HepG2 (cell line): ENCODE measurements around the gene RNF6. TPM values are rescaled to one million over a fixed set of nuclear protein-coding genes. Genes with fewer than 3 reads are reported as not detected.
A peak's percentile ranks its signal among the peaks of the same experiment; 100 is the strongest.

Source experiments
- GATAD2A ChIP-seq: IDR thresholded peaks from 2 replicates; pipeline ENCODE4 v1.6.1; 2016
- GLI4 ChIP-seq: sonication (generic); formaldehyde crosslinking; IDR thresholded peaks from 2 replicates; pipeline ENCODE4 v1.5.1; 2020; ENCODE audit warnings: missing genetic modification reagents, mild to moderate bottlenecking, moderate library complexity, borderline replicate concordance
- ISX ChIP-seq: sonication (generic); formaldehyde crosslinking; conservative IDR thresholded peaks from 2 replicates; pipeline ENCODE4 v1.5.0; 2020; ENCODE audit warnings: missing genetic modification reagents
- KDM6A ChIP-seq: IDR thresholded peaks from 2 replicates; pipeline ENCODE4 v1.6.1; 2016; ENCODE audit warnings: low read depth
- NCOA5 ChIP-seq: sonication (generic); formaldehyde crosslinking; IDR thresholded peaks from 2 replicates; pipeline ENCODE4 v1.4.0; 2020; ENCODE audit warnings: missing genetic modification reagents
- RFX3 ChIP-seq: IDR thresholded peaks from 2 replicates; pipeline ENCODE4 v1.6.1; 2016; ENCODE audit warnings: missing biosample characterization, missing genetic modification reagents
- TCF7 ChIP-seq: sonication (generic); IDR thresholded peaks from 2 replicates; pipeline ENCODE4 v1.6.1; 2016; ENCODE audit warnings: antibody characterized with exemption, low read depth
- TRIM22 ChIP-seq: fragments of 450-650 bp; IDR thresholded peaks from 2 replicates; pipeline ENCODE4 v1.6.1; 2017
- ZFP1 ChIP-seq: IDR thresholded peaks from 2 replicates; pipeline ENCODE4 v1.6.1; 2016
- ZNF33B ChIP-seq: sonication (generic); formaldehyde crosslinking; IDR thresholded peaks from 2 replicates; pipeline ENCODE4 v1.5.1; 2020; ENCODE audit warnings: mild to moderate bottlenecking, missing genetic modification reagents
- polyA plus RNA-seq, 8 experiments: library from polyadenylated mRNA; depleted of rRNA in 3 of 8; stranded (reverse) in 7 of 8; unstranded in 1 of 8; fragments of >200 nt; fragmentation: Illumina TruSeq in 4 of 8; extraction: Trizol in 4 of 8; gene quantifications; 2 replicates each; pipeline versions ENCODE4 v1.2.1 to v1.2.3, GENCODE V29; 2011 to 2016; ENCODE audit warnings: low read depth in 4 of 8, missing spikeins in 1 of 8, mixed read lengths in 1 of 8; ENCODE audit not compliant: insufficient read depth in 1 of 8
- total RNA-seq, 5 experiments: library from RNA; depleted of rRNA; stranded (reverse); fragments of >200 nt; fragmentation: Illumina TruSeq; extraction: Trizol; gene quantifications; 2 replicates each; pipeline ENCODE4 v1.2.3, GENCODE V29; 2016; ENCODE audit warnings: low read depth in 1 of 5
- TF ChIP-seq, protein P1 (sequence below): sonication (generic); formaldehyde crosslinking; conservative IDR thresholded peaks from 2 replicates; pipeline ENCODE4 v1.4.0; 2020; ENCODE audit warnings: missing genetic modification reagents
- TF ChIP-seq, protein P2 (sequence below): sonication (generic); formaldehyde crosslinking; IDR thresholded peaks from 2 replicates; pipeline ENCODE4 v1.4.0; 2020; ENCODE audit warnings: missing genetic modification reagents, borderline replicate concordance
- TF ChIP-seq, protein P3 (sequence below): sonication (generic); formaldehyde crosslinking; IDR thresholded peaks from 2 replicates; pipeline ENCODE4 v1.9.0; 2021; ENCODE audit warnings: missing genetic modification reagents, borderline replicate concordance
- TF ChIP-seq, protein P4 (sequence below): IDR thresholded peaks from 2 replicates; pipeline ENCODE4 v1.6.1; 2016; ENCODE audit warnings: missing biosample characterization, missing genetic modification reagents, low read depth
- TF ChIP-seq, protein P5 (sequence below): sonication (generic); formaldehyde crosslinking; IDR thresholded peaks from 2 replicates; pipeline ENCODE4 v1.4.0; 2020; ENCODE audit warnings: missing genetic modification reagents

RNF6 gene
- total and polyA plus RNA-seq, 2 of the 13 experiments (the other 11 are each of a cell fraction or from before 2014, with no cell fraction given) = 14.6 to 36.8 TPM

GRCh38 chr13:26253787-26254582, 31.9 kb upstream of the RNF6 start, which contains the start of gene CDK8 (continued):
- TF ChIP-seq, protein P1, sequence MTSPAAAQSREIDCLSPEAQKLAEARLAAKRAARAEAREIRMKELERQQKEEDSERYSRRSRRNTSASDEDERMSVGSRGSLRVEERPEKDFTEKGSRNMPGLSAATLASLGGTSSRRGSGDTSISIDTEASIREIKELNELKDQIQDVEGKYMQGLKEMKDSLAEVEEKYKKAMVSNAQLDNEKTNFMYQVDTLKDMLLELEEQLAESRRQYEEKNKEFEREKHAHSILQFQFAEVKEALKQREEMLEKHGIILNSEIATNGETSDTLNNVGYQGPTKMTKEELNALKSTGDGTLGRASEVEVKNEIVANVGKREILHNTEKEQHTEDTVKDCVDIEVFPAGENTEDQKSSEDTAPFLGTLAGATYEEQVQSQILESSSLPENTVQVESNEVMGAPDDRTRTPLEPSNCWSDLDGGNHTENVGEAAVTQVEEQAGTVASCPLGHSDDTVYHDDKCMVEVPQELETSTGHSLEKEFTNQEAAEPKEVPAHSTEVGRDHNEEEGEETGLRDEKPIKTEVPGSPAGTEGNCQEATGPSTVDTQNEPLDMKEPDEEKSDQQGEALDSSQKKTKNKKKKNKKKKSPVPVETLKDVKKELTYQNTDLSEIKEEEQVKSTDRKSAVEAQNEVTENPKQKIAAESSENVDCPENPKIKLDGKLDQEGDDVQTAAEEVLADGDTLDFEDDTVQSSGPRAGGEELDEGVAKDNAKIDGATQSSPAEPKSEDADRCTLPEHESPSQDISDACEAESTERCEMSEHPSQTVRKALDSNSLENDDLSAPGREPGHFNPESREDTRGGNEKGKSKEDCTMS (CRISPR knock-in tag) = no peak
- TF ChIP-seq ISX (no peak; the same call in 1 of the 2 replicates), NCOA5 (CRISPR knock-in tag) (no peak), GATAD2A (CRISPR knock-in tag) (no peak; the same call in 1 of the 2 replicates), RFX3 (CRISPR knock-in tag) (no peak), TRIM22 (no peak), KDM6A (CRISPR knock-in tag) (no peak), TCF7 (no peak), GLI4 (CRISPR knock-in tag) (no peak), ZNF33B (CRISPR knock-in tag) (no peak), ZFP1 (CRISPR knock-in tag) (no peak)
- TF ChIP-seq, protein P2, sequence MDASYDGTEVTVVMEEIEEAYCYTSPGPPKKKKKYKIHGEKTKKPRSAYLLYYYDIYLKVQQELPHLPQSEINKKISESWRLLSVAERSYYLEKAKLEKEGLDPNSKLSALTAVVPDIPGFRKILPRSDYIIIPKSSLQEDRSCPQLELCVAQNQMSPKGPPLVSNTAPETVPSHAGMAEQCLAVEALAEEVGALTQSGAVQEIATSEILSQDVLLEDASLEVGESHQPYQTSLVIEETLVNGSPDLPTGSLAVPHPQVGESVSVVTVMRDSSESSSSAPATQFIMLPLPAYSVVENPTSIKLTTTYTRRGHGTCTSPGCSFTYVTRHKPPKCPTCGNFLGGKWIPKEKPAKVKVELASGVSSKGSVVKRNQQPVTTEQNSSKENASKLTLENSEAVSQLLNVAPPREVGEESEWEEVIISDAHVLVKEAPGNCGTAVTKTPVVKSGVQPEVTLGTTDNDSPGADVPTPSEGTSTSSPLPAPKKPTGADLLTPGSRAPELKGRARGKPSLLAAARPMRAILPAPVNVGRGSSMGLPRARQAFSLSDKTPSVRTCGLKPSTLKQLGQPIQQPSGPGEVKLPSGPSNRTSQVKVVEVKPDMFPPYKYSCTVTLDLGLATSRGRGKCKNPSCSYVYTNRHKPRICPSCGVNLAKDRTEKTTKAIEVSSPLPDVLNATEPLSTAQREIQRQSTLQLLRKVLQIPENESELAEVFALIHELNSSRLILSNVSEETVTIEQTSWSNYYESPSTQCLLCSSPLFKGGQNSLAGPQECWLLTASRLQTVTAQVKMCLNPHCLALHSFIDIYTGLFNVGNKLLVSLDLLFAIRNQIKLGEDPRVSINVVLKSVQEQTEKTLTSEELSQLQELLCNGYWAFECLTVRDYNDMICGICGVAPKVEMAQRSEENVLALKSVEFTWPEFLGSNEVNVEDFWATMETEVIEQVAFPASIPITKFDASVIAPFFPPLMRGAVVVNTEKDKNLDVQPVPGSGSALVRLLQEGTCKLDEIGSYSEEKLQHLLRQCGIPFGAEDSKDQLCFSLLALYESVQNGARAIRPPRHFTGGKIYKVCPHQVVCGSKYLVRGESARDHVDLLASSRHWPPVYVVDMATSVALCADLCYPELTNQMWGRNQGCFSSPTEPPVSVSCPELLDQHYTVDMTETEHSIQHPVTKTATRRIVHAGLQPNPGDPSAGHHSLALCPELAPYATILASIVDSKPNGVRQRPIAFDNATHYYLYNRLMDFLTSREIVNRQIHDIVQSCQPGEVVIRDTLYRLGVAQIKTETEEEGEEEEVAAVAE = peak; percentile 30; the same call in 1 of the 2 replicates
- TF ChIP-seq, protein P3, sequence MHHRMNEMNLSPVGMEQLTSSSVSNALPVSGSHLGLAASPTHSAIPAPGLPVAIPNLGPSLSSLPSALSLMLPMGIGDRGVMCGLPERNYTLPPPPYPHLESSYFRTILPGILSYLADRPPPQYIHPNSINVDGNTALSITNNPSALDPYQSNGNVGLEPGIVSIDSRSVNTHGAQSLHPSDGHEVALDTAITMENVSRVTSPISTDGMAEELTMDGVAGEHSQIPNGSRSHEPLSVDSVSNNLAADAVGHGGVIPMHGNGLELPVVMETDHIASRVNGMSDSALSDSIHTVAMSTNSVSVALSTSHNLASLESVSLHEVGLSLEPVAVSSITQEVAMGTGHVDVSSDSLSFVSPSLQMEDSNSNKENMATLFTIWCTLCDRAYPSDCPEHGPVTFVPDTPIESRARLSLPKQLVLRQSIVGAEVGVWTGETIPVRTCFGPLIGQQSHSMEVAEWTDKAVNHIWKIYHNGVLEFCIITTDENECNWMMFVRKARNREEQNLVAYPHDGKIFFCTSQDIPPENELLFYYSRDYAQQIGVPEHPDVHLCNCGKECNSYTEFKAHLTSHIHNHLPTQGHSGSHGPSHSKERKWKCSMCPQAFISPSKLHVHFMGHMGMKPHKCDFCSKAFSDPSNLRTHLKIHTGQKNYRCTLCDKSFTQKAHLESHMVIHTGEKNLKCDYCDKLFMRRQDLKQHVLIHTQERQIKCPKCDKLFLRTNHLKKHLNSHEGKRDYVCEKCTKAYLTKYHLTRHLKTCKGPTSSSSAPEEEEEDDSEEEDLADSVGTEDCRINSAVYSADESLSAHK = no peak
- TF ChIP-seq, protein P4, sequence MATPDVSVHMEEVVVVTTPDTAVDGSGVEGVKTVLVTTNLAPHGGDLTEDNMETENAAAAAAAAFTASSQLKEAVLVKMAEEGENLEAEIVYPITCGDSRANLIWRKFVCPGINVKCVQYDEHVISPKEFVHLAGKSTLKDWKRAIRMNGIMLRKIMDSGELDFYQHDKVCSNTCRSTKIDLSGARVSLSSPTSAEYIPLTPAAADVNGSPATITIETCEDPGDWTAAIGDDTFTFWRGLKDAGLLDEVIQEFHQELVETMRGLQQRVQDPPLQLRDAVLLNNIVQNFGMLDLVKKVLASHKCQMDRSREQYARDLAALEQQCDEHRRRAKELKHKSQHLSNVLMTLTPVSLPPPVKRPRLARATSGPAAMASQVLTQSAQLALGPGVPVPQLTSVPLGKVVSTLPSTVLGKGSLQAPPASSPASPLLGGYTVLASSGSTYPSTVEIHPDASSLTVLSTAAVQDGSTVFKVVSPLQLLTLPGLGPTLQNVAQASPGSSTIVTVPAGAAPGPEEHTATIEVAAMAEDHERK (CRISPR knock-in tag) = peak; percentile 85
- TF ChIP-seq, protein P5, sequence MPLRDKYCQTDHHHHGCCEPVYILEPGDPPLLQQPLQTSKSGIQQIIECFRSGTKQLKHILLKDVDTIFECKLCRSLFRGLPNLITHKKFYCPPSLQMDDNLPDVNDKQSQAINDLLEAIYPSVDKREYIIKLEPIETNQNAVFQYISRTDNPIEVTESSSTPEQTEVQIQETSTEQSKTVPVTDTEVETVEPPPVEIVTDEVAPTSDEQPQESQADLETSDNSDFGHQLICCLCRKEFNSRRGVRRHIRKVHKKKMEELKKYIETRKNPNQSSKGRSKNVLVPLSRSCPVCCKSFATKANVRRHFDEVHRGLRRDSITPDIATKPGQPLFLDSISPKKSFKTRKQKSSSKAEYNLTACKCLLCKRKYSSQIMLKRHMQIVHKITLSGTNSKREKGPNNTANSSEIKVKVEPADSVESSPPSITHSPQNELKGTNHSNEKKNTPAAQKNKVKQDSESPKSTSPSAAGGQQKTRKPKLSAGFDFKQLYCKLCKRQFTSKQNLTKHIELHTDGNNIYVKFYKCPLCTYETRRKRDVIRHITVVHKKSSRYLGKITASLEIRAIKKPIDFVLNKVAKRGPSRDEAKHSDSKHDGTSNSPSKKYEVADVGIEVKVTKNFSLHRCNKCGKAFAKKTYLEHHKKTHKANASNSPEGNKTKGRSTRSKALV = no peak
